ENCODE measurements around the gene ITIH5.
"Not testable (repeated sequence)": the region's sequence is repeated elsewhere in the genome, so short reads cannot be mapped to it uniquely, and the experiment has no call there.

ITIH5 gene

GRCh38 chr10:7666253-7667023 is at the start of gene ITIH5:
Gene ITIH5, minus strand, starts transcription at chr10:7666966. Its CDS starts 74 bp downstream, at chr10:7666892.
- peak; percentile 39 for DNase-seq (ENCODE audit: low spot score)
- no peak for FAIRE-seq

- no peak for FAIRE-seq
- DNase-seq (ENCODE audit: low spot score), result no peak
These were observed 48.7 kb upstream of the ITIH5 start for GRCh38 chr10:7715515-7715914.

- DNase-seq (ENCODE audit: low spot score); FAIRE-seq: not testable (repeated sequence)
These were observed 44.3 kb upstream of the ITIH5 start for GRCh38 chr10:7711075-7711474.

GRCh38 chr10:7710446-7710845 is 43.7 kb upstream of the ITIH5 start:
- DNase-seq (ENCODE audit: low spot score) (no peak), FAIRE-seq (no peak)

GRCh38 chr10:7708832-7709231 is 42.1 kb upstream of the ITIH5 start:
- FAIRE-seq (no peak), DNase-seq (ENCODE audit: low spot score) (no peak)

GRCh38 chr10:7707858-7708622 is 41.3 kb upstream of the ITIH5 start:
- DNase-seq (ENCODE audit: low spot score) (no peak), FAIRE-seq (no peak)

GRCh38 chr10:7707102-7707501 is 40.3 kb upstream of the ITIH5 start:
- FAIRE-seq (no peak), DNase-seq (ENCODE audit: low spot score) (no peak)

GRCh38 chr10:7706534-7707073 is 39.8 kb upstream of the ITIH5 start:
- FAIRE-seq (no peak), DNase-seq (ENCODE audit: low spot score) (no peak)

- DNase-seq (ENCODE audit: low spot score), result no peak
- FAIRE-seq, result no peak
These were observed 38.6 kb upstream of the ITIH5 start for GRCh38 chr10:7705341-7705740.

- DNase-seq (ENCODE audit: low spot score) (no peak), FAIRE-seq (no peak)
These were observed 37.6 kb upstream of the ITIH5 start for GRCh38 chr10:7704071-7705016.

- DNase-seq (ENCODE audit: low spot score) (no peak), FAIRE-seq (no peak)
These were observed 36.4 kb upstream of the ITIH5 start, which contains the start of gene ITIH2 for GRCh38 chr10:7703140-7703539. Gene ITIH2, plus strand, starts transcription at chr10:7703316. Its CDS starts 119 bp downstream, at chr10:7703435.

- FAIRE-seq (no peak), DNase-seq (ENCODE audit: low spot score) (no peak)
These were observed 35.6 kb upstream of the ITIH5 start for GRCh38 chr10:7702288-7702812.

- no peak for FAIRE-seq
- DNase-seq (ENCODE audit: low spot score), result no peak
These were observed 34.5 kb upstream of the ITIH5 start for GRCh38 chr10:7701158-7701742.

GRCh38 chr10:7700577-7701125 is 33.9 kb upstream of the ITIH5 start:
- DNase-seq (ENCODE audit: low spot score) (peak; percentile 29), FAIRE-seq (no peak)

GRCh38 chr10:7697426-7697825 is 30.7 kb upstream of the ITIH5 start:
- no peak for DNase-seq (ENCODE audit: low spot score)
- FAIRE-seq, result no peak

GRCh38 chr10:7696545-7696944 is 29.8 kb upstream of the ITIH5 start:
- FAIRE-seq, result no peak
- DNase-seq (ENCODE audit: low spot score), result peak; percentile 48

GRCh38 chr10:7693194-7693593 is 26.4 kb upstream of the ITIH5 start:
- DNase-seq (ENCODE audit: low spot score); FAIRE-seq: not testable (repeated sequence)

GRCh38 chr10:7692368-7692767 is 25.6 kb upstream of the ITIH5 start:
- FAIRE-seq; DNase-seq (ENCODE audit: low spot score): not testable (repeated sequence)

- FAIRE-seq; DNase-seq (ENCODE audit: low spot score): not testable (repeated sequence)
These were observed 24.3 kb upstream of the ITIH5 start for GRCh38 chr10:7690885-7691597.

Data from urothelium cell line (cell line).